22Rv1 (cell line): ENCODE measurements around the gene PDE6A.

Experiments
- CTCF ChIP-seq: fragments of 450-650 bp; IDR thresholded peaks from 2 replicates; pipeline ENCODE4 v1.5.1; 2017; ENCODE audit warnings: mild to moderate bottlenecking
- ZFX ChIP-seq: fragments of 450-650 bp; IDR thresholded peaks from 2 replicates; pipeline ENCODE4 v1.6.1; 2017; ENCODE audit warnings: antibody characterized with exemption, borderline replicate concordance

- TF ChIP-seq CTCF (no peak), ZFX (no peak)
Measured at GRCh38 chr5:149827546-149827945, 117.0 kb downstream of the PDE6A start.
